ENCODE data around the gene CPAMD8. TPM values are rescaled to one million over a fixed set of nuclear protein-coding genes. Genes with fewer than 3 reads are reported as not detected.

Gene CPAMD8
- total and polyA plus RNA-seq, 2 of the 8 experiments (the other 6 are each of a cell fraction or from before 2014, with no cell fraction given) = 6.1 to 9.2 TPM

- WGBS, 2 experiments (ENCODE audit: extremely low coverage in 1 of 2, insufficient coverage in 1 of 2, insufficient read length in 1 of 2, insufficient replicate concordance in 2 of 2, low coverage in 1 of 2, low lambda C conversion rate in 2 of 2, missing lambda C conversion rate in 1 of 2) = 95% methylated on average over 27 of the region's 30 CpGs; no CpG with 5 or more reads in 1 of the 2 experiments
- FAIRE-seq = no peak
Observed at GRCh38 chr19:16869331-16869972, 157.2 kb downstream of the CPAMD8 start.

More at GRCh38 chr19:16869331-16869972, 157.2 kb downstream of the CPAMD8 start:
- Histone ChIP-seq H2BK12ac (ENCODE audit: low read depth, low read length) (no peak overlapping the region), H4K8ac (ENCODE audit: extremely low read depth, insufficient read depth, low read length) (no peak overlapping the region), H2BK20ac (ENCODE audit: low read length) (no peak overlapping the region), H3K9me3 (ENCODE audit: insufficient read depth in 2 of 2, low read depth in 1 of 2, low read length in 1 of 2) (no peaks in the 10 kb centered on the region), H3K23me2 (ENCODE audit: low read depth, low read length) (peaks cover 2% of the 10 kb centered on the region; the same call in 1 of the 2 replicates), H3K79me2 (ENCODE audit: control insufficient read depth in 1 of 2, insufficient read depth in 2 of 2, low read length in 2 of 2) (peaks cover 0 to 10% of the 10 kb centered on the region in 2 experiments; a peak in 2 of 4 replicates), H3K4me1 (replicated peaks in 1 of 4; ENCODE audit: control insufficient read depth in 3 of 4, insufficient read depth in 4 of 4, low read length in 3 of 4) (no peaks in the 10 kb centered on the region; a peak in 2 of 7 replicates), H3K9ac (replicated peaks in 1 of 4; ENCODE audit: extremely low read depth in 1 of 4, low read depth in 3 of 4, low read length in 3 of 4) (no peak overlapping the region), H3K79me1 (ENCODE audit: low read depth, low read length) (peaks cover 14% of the 10 kb centered on the region), H3K4ac (replicated peaks; ENCODE audit: insufficient read length, low read depth, low read length) (no peak overlapping the region), H2AK5ac (ENCODE audit: low read depth, low read length) (no peak overlapping the region), H3K56ac (replicated peaks; ENCODE audit: insufficient read length, low read depth, low read length) (no peak overlapping the region), H4K91ac (replicated peaks; ENCODE audit: insufficient read length, low read length) (no peak overlapping the region), H4K5ac (ENCODE audit: insufficient read length, low read depth, low read length) (no peak overlapping the region), H3K27ac (ENCODE audit: low read depth, low read length) (no peak overlapping the region; the same call in 1 of the 2 replicates), H4K20me1 (replicated peaks in 1 of 2; ENCODE audit: control insufficient read depth in 1 of 2, insufficient read depth in 2 of 2, low read length in 2 of 2) (peaks cover 1 to 11% of the 10 kb centered on the region in 2 experiments), H3K4me3 (ENCODE audit: extremely low read depth in 1 of 4, insufficient read depth in 2 of 4, low read depth in 3 of 4, low read length in 4 of 4) (no peak overlapping the region), H2BK15ac (ENCODE audit: low read length) (no peak overlapping the region), H3K4me2 (ENCODE audit: insufficient read depth in 1 of 2, low read depth in 2 of 2, low read length in 2 of 2) (no peak overlapping the region), H3K14ac (ENCODE audit: insufficient read length) (no peak overlapping the region), H3K27me3 (replicated peaks in 1 of 4; ENCODE audit: control insufficient read depth in 3 of 4, extremely low read depth in 1 of 4, insufficient read depth in 3 of 4, low read length in 3 of 4) (no peaks in the 10 kb centered on the region), H2BK5ac (ENCODE audit: low read depth, low read length) (no peak overlapping the region), H3K36me3 (ENCODE audit: control insufficient read depth in 2 of 4, insufficient read depth in 4 of 4, low read length in 3 of 4) (peaks cover 24 to 70% (median 48%) of the 10 kb centered on the region in 4 experiments), H2AFZ (ENCODE audit: low read length) (no peak overlapping the region), H2BK120ac (replicated peaks; ENCODE audit: low read depth, low read length) (no peak overlapping the region), H3K23ac (ENCODE audit: insufficient read length) (no peak overlapping the region), H3K18ac (ENCODE audit: extremely low read depth, low read length) (no peak overlapping the region)
- POLR2A ChIA-PET (ENCODE audit: partially characterized antibody) = interaction anchor here (0.8 kb wide), 1 partner anchor 10 kb away, joined by 3 read pairs; no protein-coding TSS in a partner anchor
- no peak for DNase-seq (ENCODE audit: low read depth in 1 of 2, low spot score in 2 of 2)
- no peak for TF ChIP-seq JUND (IDR thresholded peaks at IDR 0.05; ENCODE audit: low read length)
- no peak for TF ChIP-seq EZH2 (IDR thresholded peaks at IDR 0.05; ENCODE audit: low read depth, low read length, severe bottlenecking)
- TF ChIP-seq NANOG (IDR thresholded peaks at IDR 0.05; ENCODE audit: insufficient read depth, low read depth, low read length, poor library complexity, severe bottlenecking) = no peak
- no peak for TF ChIP-seq RXRA (IDR thresholded peaks at IDR 0.05; ENCODE audit: insufficient read depth, low read depth, low read length)
- TF ChIP-seq KDM4A (IDR thresholded peaks at IDR 0.05; ENCODE audit: low read depth, low read length, severe bottlenecking) = no peak
- TF ChIP-seq SIRT6 (IDR thresholded peaks at IDR 0.05; ENCODE audit: low read length) = no peak
- no peak for TF ChIP-seq EGR1 (IDR thresholded peaks at IDR 0.05; ENCODE audit: borderline replicate concordance, low read depth, low read length)
- TF ChIP-seq TBP (IDR thresholded peaks at IDR 0.05; ENCODE audit: low read depth, low read length) = no peak
- no peak for TF ChIP-seq YY1 (IDR thresholded peaks at IDR 0.05; ENCODE audit: low read depth, low read length)
- TF ChIP-seq RFX5 (IDR thresholded peaks at IDR 0.05; ENCODE audit: borderline replicate concordance, low read depth, low read length) = no peak
- no peak for TF ChIP-seq GTF2F1 (IDR thresholded peaks at IDR 0.05; ENCODE audit: borderline replicate concordance, low read depth, low read length)
- no peak for TF ChIP-seq ZNF274 (IDR thresholded peaks at IDR 0.05; ENCODE audit: borderline replicate concordance, extremely low read depth, low read length)
- no peak for TF ChIP-seq POLR2AphosphoS5 (IDR thresholded peaks at IDR 0.05; ENCODE audit: low read depth, low read length)
- TF ChIP-seq JUN (IDR thresholded peaks at IDR 0.05; ENCODE audit: low read depth, low read length) = no peak
- CTCF ChIA-PET (ENCODE audit: partially characterized antibody) = interaction anchor here (1.1 kb wide), 1 partner anchor 98 kb away, joined by 4 read pairs; no protein-coding TSS in a partner anchor

Measured in H1 (cell line).